Fibroblast of skin of right biceps (primary cell): ENCODE data around the gene AATF.
A peak's percentile ranks its signal among the peaks of the same experiment; 100 is the strongest.

Source experiments
- DNase-seq: peaks from one replicate; pipeline ENCODE4 v3.0.0-alpha.2; 2013

Gene AATF

GRCh38 chr17:37086948-37087347, 138.2 kb downstream of the AATF start:
- DNase-seq = no peak

GRCh38 chr17:37087683-37088082, 138.9 kb downstream of the AATF start:
- no peak for DNase-seq

- no peak for DNase-seq
Observed at GRCh38 chr17:37088459-37088858, 139.7 kb downstream of the AATF start.

DNA sequence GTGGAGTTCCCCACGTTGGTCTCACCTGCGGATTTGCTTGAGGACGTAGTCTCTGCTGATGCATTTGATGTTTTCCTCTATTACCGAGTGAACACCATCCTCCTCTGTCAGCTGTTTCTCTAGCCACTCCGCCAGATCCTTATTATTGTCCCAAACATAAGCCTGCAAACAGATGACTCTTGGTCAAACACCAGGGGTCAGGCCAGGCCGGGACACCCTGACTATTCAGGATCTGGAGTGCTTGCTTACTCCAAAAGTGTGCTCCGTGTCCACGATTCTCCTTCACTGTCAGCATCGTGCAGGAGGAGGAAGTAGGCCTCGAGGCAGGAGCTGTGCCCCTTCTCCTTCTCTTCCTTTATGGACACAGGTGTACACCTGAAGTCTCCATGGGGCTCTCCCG, 140.2 kb downstream of the AATF start:
- no peak for DNase-seq

DNA sequence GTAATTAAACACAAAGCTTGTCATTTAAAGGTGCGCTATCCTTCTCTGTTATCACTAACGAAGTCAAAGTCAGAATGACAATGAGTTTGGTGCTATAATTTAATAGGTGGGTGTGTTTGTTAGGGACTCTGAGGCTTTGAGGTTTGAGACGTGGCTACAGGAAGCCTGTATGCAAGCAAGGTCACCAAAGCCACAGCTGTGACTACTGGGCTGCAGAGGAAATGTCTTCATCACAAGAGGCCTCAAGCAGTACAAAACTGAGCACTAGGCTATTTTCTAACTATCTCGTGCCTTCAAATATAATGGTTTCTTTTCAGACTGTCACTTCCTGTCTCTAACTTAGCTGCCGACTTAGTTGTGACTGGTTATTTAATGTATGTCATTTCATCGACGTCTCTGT, 141.2 kb downstream of the AATF start:
- no peak for DNase-seq

DNA sequence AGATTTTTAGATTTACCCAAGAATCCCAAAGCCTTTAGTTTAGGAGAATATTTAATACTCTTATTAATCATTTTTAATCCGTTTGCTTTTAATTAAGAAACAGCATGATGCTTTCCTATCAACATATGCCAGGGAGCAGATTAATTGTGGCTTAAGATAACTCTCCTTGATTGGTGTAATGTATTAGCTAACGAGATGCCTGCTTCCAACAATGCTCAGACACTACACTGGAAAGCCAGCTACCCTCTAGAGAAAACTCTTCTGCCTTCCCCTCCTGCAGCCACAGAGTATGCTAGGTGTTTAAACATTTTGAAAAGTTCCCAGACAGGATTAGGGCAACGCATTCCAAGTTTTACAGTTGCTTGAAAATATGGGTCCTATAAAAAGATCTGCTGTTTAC, 142.2 kb downstream of the AATF start:
- DNase-seq = no peak

- no peak for DNase-seq
Observed at GRCh38 chr17:37092071-37092470, 143.3 kb downstream of the AATF start.

DNA sequence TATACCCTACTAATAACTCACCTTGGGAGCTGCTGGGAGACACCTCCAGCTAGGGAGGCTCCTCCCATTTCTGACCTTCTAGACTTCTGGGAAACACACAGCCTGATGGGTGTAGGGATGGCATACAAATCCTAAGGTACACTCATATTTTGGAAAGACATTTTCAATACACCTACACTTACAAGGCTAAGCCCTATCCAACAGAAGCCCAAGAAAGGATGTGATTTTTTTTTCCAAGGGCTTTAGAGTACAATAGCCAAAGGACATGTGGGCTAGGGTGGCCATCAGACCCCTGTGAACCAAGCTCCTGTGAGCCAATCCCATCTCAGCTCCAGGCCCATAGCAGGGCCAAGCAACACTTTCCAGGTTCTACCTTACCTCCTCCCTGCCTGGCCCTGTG, 143.9 kb downstream of the AATF start:
- DNase-seq = no peak

DNA sequence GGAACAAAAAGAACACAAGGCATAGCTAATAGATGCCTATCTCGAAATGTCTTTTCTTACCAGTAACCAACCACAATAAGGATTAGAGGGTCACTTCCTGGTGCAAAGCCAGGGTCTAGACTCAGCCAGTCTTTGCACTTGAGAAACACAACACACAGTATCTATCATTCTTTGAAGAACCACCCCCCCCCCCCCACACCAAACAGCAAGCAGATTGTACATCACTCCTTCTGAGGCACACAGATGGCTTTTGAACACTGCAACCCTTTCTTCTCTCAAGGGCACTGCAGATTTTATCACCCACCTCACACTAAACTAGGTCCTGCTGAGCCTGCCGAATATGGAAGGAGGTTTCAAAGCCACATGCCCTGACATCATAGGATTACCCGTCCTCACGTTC, 145.6 kb downstream of the AATF start:
- no peak for DNase-seq

- DNase-seq = no peak
Observed at GRCh38 chr17:37096071-37096470, 147.3 kb downstream of the AATF start.

- DNase-seq = no peak
Observed at GRCh38 chr17:37097154-37097553, 148.4 kb downstream of the AATF start.

DNA sequence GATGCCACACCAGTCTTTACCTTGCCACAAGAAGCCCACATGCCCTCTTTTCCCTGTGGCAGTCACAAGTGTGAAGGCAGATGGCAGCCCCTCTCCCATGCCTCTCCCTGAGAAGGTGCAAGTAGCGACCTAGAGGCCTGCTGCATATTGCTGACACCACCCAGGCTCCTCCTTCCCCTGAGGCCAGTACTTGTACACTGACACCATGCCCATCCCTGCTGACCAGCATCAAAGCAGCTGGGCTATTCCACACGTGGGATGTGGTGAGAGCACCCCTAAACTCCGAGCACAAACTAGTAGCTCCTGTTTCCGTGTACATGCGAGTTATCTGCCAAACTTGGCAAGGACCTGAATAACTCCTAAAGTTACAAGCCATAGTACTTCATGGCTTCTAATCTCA, 149.4 kb downstream of the AATF start:
- no peak for DNase-seq

DNA sequence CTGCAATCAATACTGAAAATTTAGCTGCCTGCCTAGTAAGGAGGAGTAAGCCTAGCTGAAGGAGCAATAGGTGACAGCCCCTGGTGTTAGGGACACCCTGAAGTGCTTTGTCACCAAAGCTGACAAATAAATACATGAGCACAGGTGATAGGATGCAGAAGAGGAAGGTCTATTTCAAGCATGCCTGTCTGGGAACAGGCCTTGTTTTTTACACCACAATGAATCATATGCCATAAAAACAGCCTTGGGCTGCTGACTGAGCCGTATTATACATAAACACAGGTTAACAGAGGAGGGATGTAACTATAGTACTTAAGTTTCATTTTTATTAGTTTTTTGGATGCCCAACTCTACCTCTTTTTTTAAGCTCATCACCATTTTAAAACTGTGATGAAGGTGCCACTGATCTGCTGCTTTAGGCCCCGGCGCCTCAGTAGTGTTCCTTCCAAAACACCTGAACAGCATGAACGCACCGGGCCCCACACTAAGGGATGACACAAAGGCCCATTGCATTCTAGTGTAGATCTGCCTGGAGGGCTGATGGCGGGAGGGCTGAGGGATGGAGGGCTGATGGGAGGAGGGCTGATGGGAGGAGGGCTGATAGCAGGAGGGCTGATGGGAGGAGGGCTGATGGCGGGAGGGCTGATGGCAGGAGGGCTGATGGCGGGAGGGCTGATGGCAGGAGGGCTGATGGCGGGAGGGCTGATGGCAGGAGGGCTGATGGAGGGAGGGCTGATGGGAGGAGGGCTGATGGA, 150.3 kb downstream of the AATF start:
- no peak for DNase-seq

GRCh38 chr17:37100231-37100630, 151.5 kb downstream of the AATF start:
- DNase-seq = peak; percentile 7

GRCh38 chr17:37101306-37101705, 152.6 kb downstream of the AATF start:
- DNase-seq = no peak

DNA sequence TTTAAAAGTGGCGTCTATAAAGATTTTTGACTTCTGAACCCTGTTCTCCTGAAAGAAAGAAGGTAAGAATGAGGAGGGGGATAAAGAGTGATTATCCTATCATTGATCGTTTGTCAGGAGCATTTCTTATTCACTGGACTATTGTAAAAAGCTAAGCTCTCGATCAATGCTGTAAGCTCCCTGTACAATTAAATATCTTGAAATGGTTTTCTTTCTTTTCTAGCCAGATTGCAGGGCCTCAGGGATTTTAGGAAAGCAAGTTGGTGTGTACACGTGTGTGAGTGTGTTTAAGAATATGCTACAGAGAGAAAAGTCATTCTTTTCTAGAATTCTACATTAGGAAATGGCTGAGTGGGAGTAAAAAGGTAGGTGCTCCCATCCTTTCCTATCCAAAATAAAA, 154.5 kb downstream of the AATF start:
- no peak for DNase-seq

DNA sequence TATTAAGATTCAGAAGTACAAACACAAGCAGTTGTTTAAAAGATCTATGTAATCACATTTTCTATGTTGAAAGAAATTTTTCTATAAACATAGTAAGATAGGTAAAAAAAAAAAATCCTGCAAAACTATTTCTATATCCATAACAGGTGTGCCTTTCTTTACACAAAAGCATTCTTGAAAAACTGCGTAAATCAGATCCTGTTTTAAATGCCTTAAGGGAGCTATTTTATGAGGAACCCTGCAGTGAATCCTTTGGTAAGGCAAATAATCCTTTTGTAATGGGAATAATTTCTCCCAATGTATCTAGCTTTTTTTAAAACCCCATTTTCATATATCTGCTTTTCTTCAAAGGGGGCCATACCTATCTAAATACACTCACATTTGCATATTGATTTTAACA, 157.3 kb downstream of the AATF start:
- no peak for DNase-seq
